ENCODE results near the gene SOX8.

Gene SOX8

DNA sequence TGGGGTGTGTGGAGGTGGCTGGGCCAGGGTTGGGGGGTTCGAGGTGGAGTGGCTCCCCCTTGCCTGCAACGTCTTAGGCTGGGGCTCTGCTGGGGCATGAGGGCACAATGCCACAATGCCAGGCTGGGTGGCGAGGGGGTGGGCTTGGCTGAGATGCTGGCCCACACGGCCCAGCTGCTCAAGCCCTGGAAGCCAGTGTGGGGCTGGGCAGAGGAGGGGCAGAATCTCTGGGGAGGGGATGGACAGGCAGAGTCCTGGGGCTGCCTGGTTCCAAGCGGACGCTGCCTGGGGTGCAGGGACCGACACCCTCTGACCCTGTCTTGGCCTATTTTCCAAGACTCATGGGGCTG is 53.5 kb downstream of the SOX8 start:
- H3K9me3 ChIP-seq (ENCODE audit: control insufficient read depth, low read length) = no peaks in the 10 kb centered on the region
- H3K36me3 ChIP-seq (ENCODE audit: control insufficient read depth, insufficient read depth, low read length) = no peaks in the 10 kb centered on the region
- WGBS, 2 experiments (ENCODE audit: insufficient coverage in 2 of 2) = 72 to 85% methylated on average over 6 to 7 of the region's 7 CpGs
- no peak overlapping the region for H3K27ac ChIP-seq (ENCODE audit: low read depth, low read length, severe bottlenecking)
- H3K4me1 ChIP-seq (ENCODE audit: control insufficient read depth, insufficient read depth, low read length, poor library complexity, severe bottlenecking) = peaks cover 10% of the 10 kb centered on the region
- no peak overlapping the region for H3K4me3 ChIP-seq (ENCODE audit: extremely low read depth, insufficient read depth, low read length, poor library complexity, severe bottlenecking)

DNA sequence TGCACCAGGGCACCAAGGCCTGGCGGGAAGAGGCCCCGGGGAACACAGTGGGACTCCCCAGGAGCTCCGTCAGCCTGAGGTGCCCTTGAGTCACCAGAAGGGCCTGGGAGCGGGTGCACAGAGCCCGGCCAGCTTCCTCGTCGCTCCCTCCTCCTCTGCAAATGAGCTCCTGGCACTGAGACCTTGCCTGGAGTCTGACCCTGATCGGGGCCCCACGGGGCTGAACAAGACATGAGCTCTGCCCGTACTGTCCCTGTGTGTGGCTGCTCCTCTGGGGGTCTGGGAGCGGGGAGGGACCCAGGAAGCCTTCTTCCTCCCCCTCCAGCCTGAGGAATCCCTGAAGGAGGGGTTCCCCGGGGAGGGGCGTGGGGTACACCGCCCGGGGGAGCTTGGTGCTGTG is 54.6 kb downstream of the SOX8 start:
- Histone ChIP-seq H3K36me3 (ENCODE audit: control insufficient read depth, insufficient read depth, low read length) (no peaks in the 10 kb centered on the region), H3K27ac (ENCODE audit: low read depth, low read length, severe bottlenecking) (no peak overlapping the region), H3K4me1 (ENCODE audit: control insufficient read depth, insufficient read depth, low read length, poor library complexity, severe bottlenecking) (peaks cover 10% of the 10 kb centered on the region), H3K9me3 (ENCODE audit: control insufficient read depth, low read length) (no peaks in the 10 kb centered on the region), H3K4me3 (ENCODE audit: extremely low read depth, insufficient read depth, low read length, poor library complexity, severe bottlenecking) (no peak overlapping the region)
- WGBS, 2 experiments (ENCODE audit: insufficient coverage in 2 of 2) = 90 to 94% methylated on average over 6 to 8 of the region's 15 CpGs
